BE2C (cell line): ENCODE data around the gene INHBB.

Experiments
- DNase-seq: peaks from one replicate; pipeline ENCODE4 v3.0.0-alpha.2; 2020
- H3K27me3 ChIP-seq: fragments of 250-450 bp; sonication (Bioruptor Pico); 2 replicates; pipeline ENCODE4 v1.5.1; 2020; ENCODE audit warnings: mild to moderate bottlenecking
- H3K36me3 ChIP-seq: fragments of 250-450 bp; sonication (Bioruptor Pico); 2 replicates; pipeline ENCODE4 v1.5.1; 2020; ENCODE audit warnings: mild to moderate bottlenecking
- H3K4me1 ChIP-seq: fragments of 250-450 bp; sonication (Bioruptor Pico); 2 replicates; pipeline ENCODE4 v1.5.1; 2020
- H3K4me3 ChIP-seq: 2 replicates; pipeline ENCODE4 v1.5.1; 2011; ENCODE audit warnings: low read depth, low read length
- H3K9me3 ChIP-seq: fragments of 250-450 bp; sonication (Bioruptor Pico); 2 replicates; pipeline ENCODE4 v1.5.1; 2020
- TF ChIP-seq, protein P1 (sequence below): IDR thresholded peaks from 2 replicates; pipeline ENCODE4 v1.5.1; 2012; ENCODE audit warnings: mild to moderate bottlenecking, low read depth, low read length

The INHBB gene

DNA sequence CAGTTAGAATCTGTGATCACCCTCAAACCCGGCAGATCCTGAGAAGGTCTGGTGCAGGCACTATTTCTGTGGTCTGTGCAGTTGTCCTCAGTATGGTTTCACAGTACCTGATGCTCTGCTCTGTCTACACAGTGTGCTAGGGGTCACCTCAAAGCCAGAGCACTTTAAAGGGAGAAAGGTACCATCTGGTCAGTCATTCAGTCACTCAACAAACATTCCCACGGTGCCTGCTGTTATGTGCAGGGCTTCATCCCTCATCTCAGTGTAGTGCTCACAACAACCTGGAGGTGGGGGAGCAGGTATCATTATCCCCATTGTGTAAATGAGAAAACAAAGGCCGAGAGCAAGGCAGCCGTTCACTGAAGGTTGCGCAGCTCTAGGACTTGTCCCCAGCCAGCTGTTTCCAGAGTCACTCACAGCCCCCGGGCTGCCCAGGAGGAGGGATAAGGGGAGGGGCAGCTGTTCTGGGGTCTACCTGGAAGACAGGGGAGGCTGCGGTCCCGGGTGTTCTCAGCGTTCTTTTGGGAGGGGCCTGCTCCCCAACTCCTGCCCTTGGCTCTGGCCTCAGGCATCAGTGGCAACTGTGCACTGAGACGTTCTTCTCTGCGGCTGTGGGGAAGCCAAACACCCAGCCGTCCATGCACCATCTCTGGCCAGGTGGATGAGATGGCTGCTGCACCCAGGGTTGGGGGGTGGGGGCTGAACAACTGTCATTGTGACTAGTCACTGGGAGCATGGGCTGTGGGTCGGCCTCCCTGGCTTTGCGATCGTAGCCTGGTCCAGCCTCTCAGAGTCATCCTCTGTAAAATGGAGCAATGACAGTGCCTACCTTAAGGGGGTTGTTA, 9.2 kb downstream of the INHBB start:
- no peaks in the 10 kb centered on the region for H3K4me1 ChIP-seq
- H3K9me3 ChIP-seq = no peaks in the 10 kb centered on the region
- DNase-seq = no peak
- H3K27me3 ChIP-seq = no peaks in the 10 kb centered on the region
- no peaks in the 10 kb centered on the region for H3K36me3 ChIP-seq
- no peak overlapping the region for H3K4me3 ChIP-seq
- TF ChIP-seq, protein P1, sequence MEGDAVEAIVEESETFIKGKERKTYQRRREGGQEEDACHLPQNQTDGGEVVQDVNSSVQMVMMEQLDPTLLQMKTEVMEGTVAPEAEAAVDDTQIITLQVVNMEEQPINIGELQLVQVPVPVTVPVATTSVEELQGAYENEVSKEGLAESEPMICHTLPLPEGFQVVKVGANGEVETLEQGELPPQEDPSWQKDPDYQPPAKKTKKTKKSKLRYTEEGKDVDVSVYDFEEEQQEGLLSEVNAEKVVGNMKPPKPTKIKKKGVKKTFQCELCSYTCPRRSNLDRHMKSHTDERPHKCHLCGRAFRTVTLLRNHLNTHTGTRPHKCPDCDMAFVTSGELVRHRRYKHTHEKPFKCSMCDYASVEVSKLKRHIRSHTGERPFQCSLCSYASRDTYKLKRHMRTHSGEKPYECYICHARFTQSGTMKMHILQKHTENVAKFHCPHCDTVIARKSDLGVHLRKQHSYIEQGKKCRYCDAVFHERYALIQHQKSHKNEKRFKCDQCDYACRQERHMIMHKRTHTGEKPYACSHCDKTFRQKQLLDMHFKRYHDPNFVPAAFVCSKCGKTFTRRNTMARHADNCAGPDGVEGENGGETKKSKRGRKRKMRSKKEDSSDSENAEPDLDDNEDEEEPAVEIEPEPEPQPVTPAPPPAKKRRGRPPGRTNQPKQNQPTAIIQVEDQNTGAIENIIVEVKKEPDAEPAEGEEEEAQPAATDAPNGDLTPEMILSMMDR = no peak

GRCh38 chr2:120355780-120356266, 9.9 kb downstream of the INHBB start:
- H3K4me1 ChIP-seq = no peaks in the 10 kb centered on the region
- TF ChIP-seq, protein P1 = no peak
- H3K4me3 ChIP-seq = no peak overlapping the region
- no peaks in the 10 kb centered on the region for H3K9me3 ChIP-seq
- no peaks in the 10 kb centered on the region for H3K36me3 ChIP-seq
- no peaks in the 10 kb centered on the region for H3K27me3 ChIP-seq
- no peak for DNase-seq

- H3K9me3 ChIP-seq = no peaks in the 10 kb centered on the region
- TF ChIP-seq, protein P1 = no peak
- DNase-seq = no peak
- no peaks in the 10 kb centered on the region for H3K36me3 ChIP-seq
- H3K27me3 ChIP-seq = no peaks in the 10 kb centered on the region
- no peak overlapping the region for H3K4me3 ChIP-seq
- H3K4me1 ChIP-seq = no peaks in the 10 kb centered on the region
Measured at GRCh38 chr2:120357768-120358167, 11.8 kb downstream of the INHBB start.

- no peaks in the 10 kb centered on the region for H3K4me1 ChIP-seq
Measured at GRCh38 chr2:120358734-120359465, 13.0 kb downstream of the INHBB start.

DNA sequence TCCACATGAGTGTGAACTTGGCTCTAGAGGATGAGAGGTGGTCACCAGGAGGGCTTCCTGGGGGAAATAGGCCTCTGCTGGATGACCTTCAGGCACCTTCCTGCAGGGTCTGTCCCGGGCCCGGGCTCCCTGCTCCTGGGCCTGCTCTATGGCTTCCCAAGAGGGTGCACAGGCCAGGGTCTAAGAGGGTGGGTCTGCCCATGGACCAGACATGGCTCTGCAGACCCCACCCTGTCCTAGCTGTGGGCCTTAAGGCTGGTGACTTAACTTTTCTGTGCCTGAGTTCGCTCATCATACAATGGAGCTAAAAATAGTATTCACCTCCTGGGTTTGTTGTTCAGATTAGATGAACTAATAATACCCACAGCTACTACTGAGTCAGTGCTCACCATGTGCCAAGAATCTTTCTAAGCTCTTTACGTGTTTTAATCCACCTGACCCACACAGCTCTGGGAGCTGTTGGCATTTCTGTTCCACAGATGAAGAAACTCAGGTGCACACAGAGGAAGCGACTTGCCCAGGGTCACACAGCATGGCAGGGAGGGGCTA, 14.4 kb downstream of the INHBB start:
- H3K36me3 ChIP-seq = no peaks in the 10 kb centered on the region
- no peaks in the 10 kb centered on the region for H3K4me1 ChIP-seq
- H3K27me3 ChIP-seq = no peaks in the 10 kb centered on the region
- TF ChIP-seq, protein P1 = no peak
- H3K4me3 ChIP-seq = no peak overlapping the region
- H3K9me3 ChIP-seq = no peaks in the 10 kb centered on the region
- DNase-seq = no peak

More at GRCh38 chr2:120358734-120359465, 13.0 kb downstream of the INHBB start:
- TF ChIP-seq, protein P1 = no peak
- H3K27me3 ChIP-seq = no peaks in the 10 kb centered on the region
- no peak for DNase-seq
- H3K36me3 ChIP-seq = no peaks in the 10 kb centered on the region
- no peak overlapping the region for H3K4me3 ChIP-seq
- no peaks in the 10 kb centered on the region for H3K9me3 ChIP-seq
